IPS-NIHi7 (cell line): ENCODE results near the gene DPP6.

Experiments
- DNase-seq: peaks from one replicate; pipeline ENCODE4 v3.0.0; 2012; ENCODE audit warnings: mixed read lengths; ENCODE audit errors: extremely low spot score

DPP6 gene

GRCh38 chr7:154767821-154768415 is 715.7 kb downstream of the DPP6 start:
- DNase-seq: no peak

GRCh38 chr7:154769001-154769400 is 716.8 kb downstream of the DPP6 start:
- no peak for DNase-seq

GRCh38 chr7:154769527-154769926 is 717.3 kb downstream of the DPP6 start:
- DNase-seq: no peak

- DNase-seq: no peak
Observed at GRCh38 chr7:154770361-154770760, 718.2 kb downstream of the DPP6 start.

- DNase-seq: no peak
Observed at GRCh38 chr7:154770962-154771361, 718.8 kb downstream of the DPP6 start.

GRCh38 chr7:154774303-154774969 is 722.2 kb downstream of the DPP6 start:
- DNase-seq: no peak

DNA sequence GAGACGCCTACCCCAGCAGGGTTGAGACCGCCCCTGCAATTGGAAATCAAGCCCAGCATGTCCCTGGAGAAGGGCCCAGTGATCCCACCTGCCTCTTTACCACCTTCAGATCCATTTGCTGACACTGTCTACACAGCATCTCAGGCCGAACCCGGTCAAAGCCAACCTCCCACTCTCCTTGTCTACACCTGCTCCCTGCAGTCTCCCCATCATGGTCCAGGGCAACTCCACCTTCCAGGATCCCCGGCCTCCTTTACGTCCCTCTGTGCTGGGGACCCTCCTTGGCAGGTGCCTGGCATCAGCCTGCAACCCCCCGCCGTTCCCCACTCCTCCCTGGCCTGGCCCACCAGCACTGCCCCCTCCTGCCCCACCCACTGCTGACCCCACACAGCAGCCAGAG is 723.5 kb downstream of the DPP6 start:
- DNase-seq: no peak

GRCh38 chr7:154776350-154776749 is 724.2 kb downstream of the DPP6 start:
- no peak for DNase-seq

DNA sequence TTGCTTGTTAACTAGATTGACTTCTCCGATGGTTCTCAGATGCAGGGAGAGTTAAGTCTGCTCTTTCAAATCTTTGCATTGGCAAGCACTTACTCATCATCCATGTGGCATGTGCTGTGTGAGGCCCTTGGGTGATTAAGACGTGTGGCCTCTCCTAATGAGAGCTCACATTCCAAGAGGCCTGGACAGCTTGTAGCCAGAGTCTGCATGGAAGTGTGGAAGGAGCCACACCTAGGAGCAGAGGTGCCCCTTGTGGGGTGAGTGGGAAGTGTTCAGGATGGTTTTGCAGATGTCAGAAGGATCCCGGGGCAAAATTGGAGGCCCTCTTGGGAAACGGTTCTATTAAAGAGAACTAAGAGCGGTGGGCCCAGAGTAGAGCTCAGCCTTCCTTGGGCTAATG is 724.8 kb downstream of the DPP6 start:
- DNase-seq: no peak

DNA sequence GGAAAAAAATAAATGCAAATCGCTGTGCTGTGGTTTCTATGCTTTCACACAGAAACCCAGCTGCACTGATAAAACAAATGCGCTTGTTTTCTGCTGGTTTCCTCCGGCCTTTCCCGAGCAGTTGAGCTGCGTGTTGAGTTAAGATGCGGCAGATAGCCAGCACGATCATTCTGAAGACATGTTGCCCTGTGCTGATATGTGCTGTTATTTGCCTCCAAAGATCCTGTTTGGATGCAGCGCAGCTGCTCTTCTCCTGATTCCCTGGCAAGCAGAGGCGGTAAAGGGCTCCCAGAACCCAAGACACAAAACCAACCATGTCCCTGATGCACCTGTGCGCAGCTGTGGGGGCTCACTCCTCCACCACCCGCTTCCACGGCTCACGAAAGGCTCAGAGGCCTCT is 725.3 kb downstream of the DPP6 start:
- DNase-seq: no peak

DNA sequence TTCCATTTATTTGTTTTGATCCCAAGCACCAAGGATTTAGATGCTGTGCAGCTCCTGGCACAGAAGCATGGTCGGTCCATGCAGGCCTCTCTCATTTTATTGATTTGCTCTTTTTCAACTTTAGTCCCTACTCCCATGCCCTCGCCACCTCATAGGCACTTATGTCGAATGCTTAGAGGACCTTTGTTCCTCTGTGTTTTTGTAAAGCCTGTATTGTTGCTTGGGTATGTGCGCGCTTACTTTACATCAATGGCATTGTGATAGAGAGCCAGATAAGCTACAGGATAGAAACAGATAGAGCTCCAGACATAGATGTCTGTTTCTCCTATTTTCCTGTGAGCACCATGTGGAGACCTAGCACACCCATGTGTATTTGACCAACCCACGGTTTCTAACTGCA is 725.7 kb downstream of the DPP6 start:
- DNase-seq: no peak

DNA sequence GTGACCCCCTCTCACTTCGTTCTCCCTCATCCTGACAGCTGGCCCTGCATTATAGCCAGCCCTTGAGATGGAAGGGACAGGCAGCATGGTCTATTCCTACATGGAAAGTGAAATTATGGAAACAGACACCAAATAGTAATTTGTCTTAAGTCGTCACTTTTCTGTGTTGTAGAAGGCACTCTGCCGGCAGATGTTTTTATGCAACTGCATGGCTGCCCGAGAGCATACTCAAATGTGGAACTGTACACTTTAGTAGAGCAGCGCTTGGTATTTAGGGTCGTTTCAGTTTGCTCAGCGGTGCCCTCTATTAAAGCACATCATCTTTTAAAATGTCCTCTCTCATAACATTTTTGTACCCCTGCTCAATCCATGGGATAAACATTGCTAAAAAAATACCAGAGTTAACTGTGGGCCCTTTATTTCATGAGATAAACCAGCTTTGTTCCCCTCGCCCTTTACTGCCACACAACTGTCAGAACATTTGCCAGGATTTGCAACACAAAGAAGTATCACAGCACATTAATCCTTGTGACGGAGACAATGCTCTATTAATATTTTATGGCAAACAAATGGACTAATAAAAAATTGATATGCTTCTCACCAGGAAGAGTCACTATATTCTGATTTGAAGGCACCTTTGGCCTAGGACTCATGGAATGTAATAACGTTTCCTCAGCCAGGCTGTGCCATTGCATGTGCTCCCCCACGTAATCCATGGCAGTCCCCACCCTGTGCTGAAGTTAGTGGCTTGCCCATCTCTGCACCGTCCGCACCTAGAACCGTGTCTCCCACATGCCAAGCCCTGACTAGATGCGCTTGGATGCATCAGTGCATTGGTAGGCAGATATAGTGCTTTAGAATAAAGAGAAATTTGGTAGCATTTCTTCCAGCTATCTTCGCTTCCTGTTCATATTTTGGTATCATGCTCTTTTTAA is 729.4 kb downstream of the DPP6 start:
- DNase-seq: no peak

GRCh38 chr7:154783281-154783909 is 731.2 kb downstream of the DPP6 start:
- no peak for DNase-seq

- no peak for DNase-seq
Observed at GRCh38 chr7:154785898-154786297, 733.7 kb downstream of the DPP6 start.

- no peak for DNase-seq
Observed at GRCh38 chr7:154789404-154789803, 737.2 kb downstream of the DPP6 start.

- no peak for DNase-seq
Observed at GRCh38 chr7:154791611-154792010, 739.4 kb downstream of the DPP6 start.

- DNase-seq: no peak
Observed at GRCh38 chr7:154792436-154793055, 740.3 kb downstream of the DPP6 start.

GRCh38 chr7:154794147-154794780 is 742.1 kb downstream of the DPP6 start:
- DNase-seq: no peak

DNA sequence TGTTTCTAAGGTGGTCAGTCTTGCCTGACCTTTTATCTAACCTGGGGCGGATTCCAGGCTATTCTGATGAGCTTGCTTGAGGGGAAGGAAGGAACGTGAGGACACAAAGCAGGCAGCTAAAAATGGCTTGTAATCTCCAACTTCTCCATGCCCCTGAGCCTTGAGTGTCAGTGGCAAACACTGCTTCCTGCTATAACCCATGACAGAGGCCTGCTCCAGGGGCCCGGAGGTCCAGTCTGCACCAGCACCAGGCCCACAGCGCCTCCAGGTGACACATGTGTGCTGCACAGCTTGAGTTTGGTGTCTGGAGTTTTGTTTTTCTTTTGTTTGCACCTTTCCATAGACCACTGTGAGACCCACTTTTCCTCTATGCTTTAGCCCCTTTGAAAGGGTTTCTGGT is 742.8 kb downstream of the DPP6 start:
- DNase-seq: no peak

DNA sequence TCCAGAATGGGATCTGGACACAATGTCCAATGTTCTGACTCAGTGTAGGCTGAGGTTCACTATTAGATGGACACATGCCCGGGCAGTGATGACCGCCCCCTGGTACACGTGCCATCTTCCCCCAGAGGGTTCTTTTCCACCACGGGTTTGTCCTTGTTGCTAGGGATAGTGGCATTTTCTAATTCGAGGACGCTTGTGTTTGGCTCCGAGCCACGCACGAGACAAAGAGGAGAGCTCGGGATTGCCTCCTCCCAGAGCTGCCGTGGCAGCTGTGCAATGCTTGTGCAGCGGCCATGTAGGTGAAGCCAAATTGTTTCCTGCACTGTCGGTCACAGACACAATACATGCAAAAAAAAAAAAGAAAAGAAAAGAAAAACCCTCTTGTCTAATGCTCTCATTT is 743.2 kb downstream of the DPP6 start:
- no peak for DNase-seq

- DNase-seq: no peak
Observed at GRCh38 chr7:154804449-154804848, 752.3 kb downstream of the DPP6 start.
